GM19438 (cell line): Measurements from ENCODE around the gene CLDN5.
"Not testable (repeated sequence)": the region's sequence is repeated elsewhere in the genome, so short reads cannot be mapped to it uniquely, and the experiment has no call there.

Experiments
- ATAC-seq: cut with Tn5 transposase; IDR thresholded peaks from one replicate; pipeline ENCODE4 v1.9.1; 2021; ENCODE audit warnings: low read depth; ENCODE audit not compliant: unreplicated experiment

CLDN5 gene

DNA sequence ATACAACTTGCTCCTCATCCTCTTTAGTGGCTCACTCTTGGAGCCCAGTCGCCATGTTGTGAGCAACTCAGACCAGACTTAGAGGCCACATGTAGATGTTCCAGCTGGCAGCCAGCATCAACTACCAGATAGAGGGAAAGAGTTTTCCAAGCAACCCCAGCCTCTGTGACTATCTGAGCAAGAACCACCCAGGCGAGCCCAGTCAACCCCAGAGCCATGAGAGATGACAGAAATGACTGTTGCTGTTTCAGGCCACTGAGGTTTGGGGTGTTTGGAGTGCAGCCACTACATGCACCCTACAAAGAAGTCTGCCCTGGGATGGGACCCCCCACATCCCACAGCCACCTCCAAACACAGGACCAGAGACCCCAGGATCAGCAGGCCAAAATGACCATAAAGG, 24.8 kb upstream of the CLDN5 start:
- no peak for ATAC-seq

DNA sequence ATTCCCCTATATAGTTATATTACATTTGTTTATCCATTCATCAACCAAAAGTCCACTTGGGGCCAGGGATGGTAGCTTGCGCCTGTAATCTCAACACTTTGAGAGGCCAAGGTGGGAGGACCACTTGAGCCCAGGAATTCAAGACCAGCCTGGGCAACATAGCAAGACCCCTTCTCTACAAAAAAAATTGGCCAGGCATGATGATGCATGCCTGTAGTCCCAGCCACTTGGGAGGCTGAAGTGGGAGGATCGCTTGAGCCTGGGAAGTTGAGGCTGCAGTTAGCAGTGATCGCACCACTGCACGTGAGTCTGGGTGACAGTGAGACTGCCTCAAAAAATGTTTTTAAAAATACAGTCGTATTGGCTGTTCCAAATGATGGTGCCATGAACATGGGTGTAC, 24.2 kb upstream of the CLDN5 start:
- not testable (repeated sequence) for ATAC-seq

GRCh38 chr22:19547620-19548019, 23.4 kb upstream of the CLDN5 start:
- ATAC-seq, result no peak

DNA sequence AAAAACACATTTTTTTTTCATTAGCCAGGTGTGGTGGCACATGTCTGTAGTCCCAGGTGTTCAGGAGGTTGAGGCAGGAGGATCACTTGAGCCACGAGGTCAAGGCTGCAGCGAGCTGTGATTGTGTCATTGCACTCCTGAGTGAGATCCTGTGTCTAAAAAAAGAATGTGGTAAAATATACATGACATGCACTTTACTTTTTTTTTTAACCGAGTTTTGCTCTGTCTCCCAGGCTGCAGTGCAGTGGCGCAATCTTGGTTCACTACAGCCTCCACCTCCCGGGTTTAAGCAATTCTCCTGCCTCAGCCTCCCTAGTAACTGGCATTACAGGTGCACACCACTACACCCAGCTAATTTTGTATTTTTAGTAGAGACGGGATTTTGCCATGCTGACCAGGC, 22.5 kb upstream of the CLDN5 start:
- ATAC-seq, result no peak

- no peak for ATAC-seq
Measured at GRCh38 chr22:19545935-19546207, 21.7 kb upstream of the CLDN5 start.

DNA sequence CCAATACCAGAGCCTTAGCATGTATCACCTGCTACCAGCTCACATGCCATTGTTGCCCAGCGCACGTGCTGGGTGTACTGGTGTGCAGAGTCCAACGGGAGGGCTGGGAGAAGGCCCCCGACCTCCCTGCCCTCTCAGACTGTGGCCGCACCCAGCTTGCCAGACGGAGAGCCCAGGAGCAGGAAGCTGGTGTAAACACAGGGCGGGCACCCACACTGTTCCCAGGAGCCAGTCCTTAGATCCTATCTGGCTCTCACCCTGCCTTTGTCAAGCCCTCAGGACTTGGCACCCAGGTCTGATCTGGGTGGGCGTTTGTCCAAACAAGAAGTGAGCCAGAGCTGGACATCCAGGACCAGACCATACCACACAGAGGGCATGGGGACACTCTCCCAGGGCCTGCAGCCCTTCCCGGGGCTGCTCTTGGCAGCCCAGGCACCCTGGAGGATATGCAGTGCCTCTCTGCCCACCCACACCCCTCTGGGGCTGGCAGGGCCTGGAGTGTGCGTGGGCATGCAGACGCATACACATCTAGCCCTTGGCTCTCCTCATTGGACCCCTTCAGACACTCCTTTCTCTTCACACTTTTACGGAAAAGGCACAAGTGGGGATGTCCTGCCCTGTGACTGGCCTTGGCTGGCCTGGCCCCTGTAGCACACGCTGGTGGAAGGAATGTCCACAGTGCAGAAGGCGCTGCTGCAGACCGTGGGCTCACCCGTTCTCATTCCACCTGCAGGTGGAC, 19.9 kb upstream of the CLDN5 start:
- no peak for ATAC-seq

DNA sequence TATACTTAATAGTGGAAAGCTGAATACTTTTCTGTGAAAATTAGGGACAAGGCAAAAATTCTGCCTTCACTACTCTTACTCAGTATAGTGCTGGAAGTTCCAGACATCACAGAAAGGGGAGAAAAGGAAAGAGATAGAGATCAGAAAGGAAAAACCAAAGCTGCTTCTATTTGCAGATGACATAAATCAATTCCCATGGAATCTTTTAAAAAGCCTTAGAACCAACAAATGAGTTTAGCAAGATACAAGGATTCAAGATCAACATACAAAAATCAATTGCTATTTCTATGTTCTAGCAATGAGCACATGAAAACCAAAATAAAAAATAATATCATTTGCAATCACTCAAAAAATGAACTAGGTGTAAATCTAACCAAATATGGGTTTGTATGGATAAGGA, 16.2 kb upstream of the CLDN5 start:
- ATAC-seq, result no peak

GRCh38 chr22:19537941-19538488, 13.8 kb upstream of the CLDN5 start:
- no peak for ATAC-seq

DNA sequence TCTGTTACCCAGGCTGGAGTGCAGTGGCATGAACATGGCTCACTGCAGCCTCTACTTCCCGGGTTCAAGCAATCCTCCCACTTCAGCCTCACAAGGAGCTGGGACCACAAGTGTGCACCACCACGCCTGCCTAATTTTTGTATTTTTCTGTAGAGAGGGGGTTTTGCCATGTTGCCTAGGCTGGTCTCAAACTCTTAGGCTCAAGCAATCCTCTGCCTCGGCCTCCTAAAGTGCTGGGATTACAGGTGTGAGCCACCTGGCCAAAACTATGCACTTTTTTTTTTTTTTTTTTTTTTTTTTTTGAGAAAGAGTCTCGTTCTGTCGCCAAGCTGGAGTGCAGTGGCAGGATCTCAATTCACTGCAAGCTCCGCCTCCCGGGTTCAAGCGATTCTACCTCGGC, 12.4 kb upstream of the CLDN5 start:
- no peak for ATAC-seq

DNA sequence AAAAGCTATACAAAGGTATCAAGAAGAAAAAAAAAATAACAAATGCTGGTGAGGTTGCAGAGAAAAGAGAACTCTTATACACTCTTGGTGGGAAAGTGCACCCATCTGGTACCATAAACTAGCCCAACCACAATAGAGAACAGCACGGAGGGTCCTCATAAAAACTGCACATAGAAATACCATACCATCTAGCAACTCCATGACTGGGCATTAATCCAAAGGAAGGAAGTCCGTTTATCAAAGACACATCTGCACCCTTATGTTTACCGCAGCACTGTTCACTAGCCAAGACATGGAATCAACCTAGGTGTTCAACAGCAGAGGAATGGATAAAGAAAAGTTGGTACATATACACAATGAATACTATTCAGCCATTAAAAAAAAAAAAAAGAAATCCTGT, 10.8 kb upstream of the CLDN5 start:
- no peak for ATAC-seq

GRCh38 chr22:19533857-19534256, 9.6 kb upstream of the CLDN5 start:
- no peak for ATAC-seq

DNA sequence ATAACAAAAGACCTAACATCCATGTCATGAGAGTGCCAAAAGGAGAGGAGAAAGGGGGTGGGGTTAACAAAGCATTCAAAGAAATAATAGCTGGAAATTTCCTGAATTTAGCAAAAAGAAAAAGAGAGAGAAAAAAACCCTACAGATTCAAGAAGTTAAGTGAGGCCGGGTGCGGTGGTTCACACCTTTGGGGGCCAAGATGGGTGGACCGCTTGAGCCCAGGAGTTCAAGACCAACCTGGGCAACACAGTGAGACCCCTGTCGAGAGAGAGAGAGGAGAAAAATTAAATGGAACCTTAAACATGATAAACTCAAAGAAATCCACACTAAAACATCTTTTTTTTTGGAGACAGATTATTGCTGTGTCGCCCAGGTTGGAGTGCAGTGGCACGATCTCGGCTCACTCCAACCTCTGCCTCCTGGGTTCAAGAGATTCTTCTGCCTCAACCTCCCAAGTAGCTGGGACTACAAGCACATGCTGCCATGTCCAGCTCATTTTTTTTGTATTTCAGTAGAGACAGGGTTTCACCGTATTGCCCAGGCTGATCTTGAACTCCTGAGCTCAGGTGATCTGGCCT, 8.9 kb upstream of the CLDN5 start:
- ATAC-seq, result no peak

DNA sequence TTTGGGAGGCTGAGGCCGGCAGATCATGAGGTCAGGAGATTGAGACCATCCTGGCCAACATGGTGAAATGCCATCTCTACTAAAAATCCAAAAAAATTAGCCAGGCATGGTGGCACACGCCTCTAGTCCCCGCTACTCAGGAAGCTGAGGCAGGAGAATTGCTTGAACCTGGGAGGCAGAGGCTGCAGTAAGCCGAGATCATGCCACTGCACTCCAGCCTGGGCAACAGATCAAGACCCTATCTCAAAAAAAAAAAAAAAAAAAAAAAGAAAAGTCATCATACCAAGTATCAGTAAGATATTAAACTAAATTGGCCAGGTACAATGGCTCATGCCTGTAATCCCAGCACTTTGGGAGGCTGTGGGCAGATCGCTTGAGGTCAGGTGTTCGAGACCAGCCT, 7.1 kb upstream of the CLDN5 start:
- ATAC-seq, result not testable (repeated sequence)

DNA sequence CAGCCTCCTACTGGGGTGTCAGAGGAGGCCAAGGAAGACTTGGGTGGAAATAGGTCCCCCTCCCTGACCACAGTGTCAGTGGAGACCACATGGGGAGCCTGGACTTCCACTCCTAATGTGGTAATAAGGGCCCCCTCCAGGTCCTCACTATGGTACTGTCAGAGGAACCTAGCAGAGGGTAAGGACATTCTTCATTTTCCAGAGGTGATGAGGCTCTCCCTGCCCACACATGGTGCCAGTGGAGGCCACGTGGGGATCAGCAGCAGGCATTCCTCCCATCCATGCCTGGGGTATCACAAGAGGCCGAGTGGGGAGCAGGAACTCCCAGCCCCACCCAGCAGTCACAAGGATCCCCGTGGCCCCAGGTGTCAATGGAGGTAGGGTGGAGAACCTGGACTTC, 6.5 kb upstream of the CLDN5 start:
- no peak for ATAC-seq

- ATAC-seq, result no peak
Measured at GRCh38 chr22:19529811-19530210, 5.6 kb upstream of the CLDN5 start.

- no peak for ATAC-seq
Measured at GRCh38 chr22:19527861-19528417, 3.7 kb upstream of the CLDN5 start.

- ATAC-seq, result no peak
Measured at GRCh38 chr22:19527321-19527721, 3.1 kb upstream of the CLDN5 start.

- ATAC-seq, result no peak
Measured at GRCh38 chr22:19526702-19527111, 2.5 kb upstream of the CLDN5 start.

DNA sequence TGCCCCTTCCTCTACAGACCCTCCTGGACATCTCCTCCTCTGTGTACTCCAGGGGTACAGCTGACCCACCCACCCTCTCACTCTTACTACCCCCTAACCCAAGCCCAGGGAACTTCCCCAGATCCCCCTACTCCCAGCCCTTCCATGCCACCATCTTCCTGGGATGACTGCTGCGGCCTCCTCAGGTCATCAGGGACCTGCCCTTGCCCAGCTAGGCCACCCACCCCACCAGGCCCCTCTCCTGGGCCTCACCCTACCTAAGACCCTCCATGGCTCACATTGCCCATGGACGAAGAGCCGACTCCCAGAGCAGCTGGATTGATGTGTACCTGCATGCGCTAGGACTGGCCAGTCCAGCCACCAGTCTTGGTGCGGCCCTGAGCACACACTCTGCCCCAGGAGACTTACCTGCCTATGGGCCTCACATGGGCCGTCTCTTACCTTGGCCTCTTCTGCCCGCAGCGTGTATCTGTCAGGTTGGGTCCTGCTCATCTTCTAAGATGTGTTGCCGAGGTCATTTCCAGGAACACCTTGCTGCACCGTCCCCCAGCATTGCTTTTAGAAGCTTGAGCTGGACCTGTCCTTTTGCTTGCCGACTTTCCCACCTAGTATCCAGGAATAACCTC, 2.0 kb upstream of the CLDN5 start:
- no peak for ATAC-seq

GRCh38 chr22:19525666-19526065, 1.5 kb upstream of the CLDN5 start:
- no peak for ATAC-seq

DNA sequence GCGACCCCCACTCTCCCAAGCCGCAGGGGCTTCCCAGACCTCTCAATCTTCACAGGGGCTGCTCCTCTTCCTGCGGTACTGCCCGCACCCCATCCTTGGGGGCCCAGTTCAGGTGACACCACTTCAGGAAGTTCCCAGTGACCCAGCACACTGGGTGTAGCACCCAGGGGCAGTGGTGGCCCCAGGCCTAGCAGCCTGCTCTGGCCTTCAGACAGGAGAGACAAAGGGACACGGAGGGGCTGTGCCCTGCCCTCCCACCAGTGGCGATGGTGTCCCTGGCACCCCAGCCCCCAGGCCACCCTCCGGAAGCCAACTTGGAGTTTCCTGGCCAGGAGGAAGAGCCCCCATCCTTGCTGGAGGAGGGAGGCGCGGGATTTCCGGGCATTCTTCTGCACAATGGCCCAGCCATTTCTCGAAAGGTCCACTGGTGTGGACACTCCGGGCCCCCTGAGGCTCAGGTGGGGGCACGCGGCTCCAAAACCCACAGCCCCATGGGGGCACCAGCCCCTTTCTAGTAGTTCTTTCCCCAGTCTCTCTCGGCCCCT, 978 bp upstream of the CLDN5 start:
- no peak for ATAC-seq
